Brain microvascular endothelial cell (primary cell): ENCODE results near the gene SDK1.

Experiments
- DNase-seq: peaks from one replicate; pipeline ENCODE4 v3.0.0-alpha.2; 2020
- H3K27ac ChIP-seq: fragments of 250-450 bp; sonication (Bioruptor Pico); 2 replicates; pipeline ENCODE4 v1.5.1; 2020; ENCODE audit warnings: mild to moderate bottlenecking, moderate library complexity
- H3K27me3 ChIP-seq: fragments of 250-450 bp; sonication (Bioruptor Pico); replicated peaks from 2 replicates; pipeline ENCODE4 v1.5.1; 2020; ENCODE audit warnings: mild to moderate bottlenecking
- H3K36me3 ChIP-seq: fragments of 250-450 bp; sonication (Bioruptor Pico); replicated peaks from 2 replicates; pipeline ENCODE4 v1.5.1; 2020; ENCODE audit warnings: mild to moderate bottlenecking
- H3K4me3 ChIP-seq: 2 replicates; pipeline ENCODE4 v1.5.1; 2011; ENCODE audit warnings: low read depth, mild to moderate bottlenecking, control low read depth, low read length, moderate library complexity
- CTCF ChIP-seq: IDR thresholded peaks from 2 replicates; pipeline ENCODE4 v1.5.1; 2011; ENCODE audit warnings: low read depth, mild to moderate bottlenecking, moderate library complexity, low read length, control low read depth, inconsistent platforms; ENCODE audit errors: missing control alignments
- in situ Hi-C: cut with HindIII; loops from 2 replicates; pipeline ENCODE4 v1.10.0; 2017; ENCODE audit warnings: low sequenced_read_pairs, low pct_ligation_motif_present

The SDK1 gene

GRCh38 chr7:3655635-3656034, 354.6 kb downstream of the SDK1 start:
- no peaks in the 10 kb centered on the region for H3K27me3 ChIP-seq
- in situ Hi-C loops: no loop called here
- H3K36me3 ChIP-seq: no peaks in the 10 kb centered on the region
- H3K4me3 ChIP-seq: no peak overlapping the region
- no peak for TF ChIP-seq CTCF
- no peak overlapping the region for H3K27ac ChIP-seq
- DNase-seq: no peak

- H3K36me3 ChIP-seq: no peaks in the 10 kb centered on the region
- no peak overlapping the region for H3K27ac ChIP-seq
- H3K27me3 ChIP-seq: no peaks in the 10 kb centered on the region
- H3K4me3 ChIP-seq: no peak overlapping the region
- TF ChIP-seq CTCF: no peak
- in situ Hi-C loops: no loop called here
- no peak for DNase-seq
These were observed 356.2 kb downstream of the SDK1 start for GRCh38 chr7:3657206-3657605.

GRCh38 chr7:3668743-3669142, 367.7 kb downstream of the SDK1 start:
- in situ Hi-C loops: no loop called here
- H3K27ac ChIP-seq: no peak overlapping the region
- TF ChIP-seq CTCF: no peak

GRCh38 chr7:3670898-3671297, 369.8 kb downstream of the SDK1 start:
- Histone ChIP-seq H3K27me3 (no peaks in the 10 kb centered on the region), H3K4me3 (no peak overlapping the region), H3K36me3 (no peaks in the 10 kb centered on the region), H3K27ac (no peak overlapping the region)
- in situ Hi-C loops: no loop called here
- no peak for TF ChIP-seq CTCF
- DNase-seq: no peak

More at GRCh38 chr7:3668743-3669142, 367.7 kb downstream of the SDK1 start:
- Histone ChIP-seq H3K36me3 (no peaks in the 10 kb centered on the region), H3K27me3 (no peaks in the 10 kb centered on the region), H3K4me3 (no peak overlapping the region)
- no peak for DNase-seq

- H3K4me3 ChIP-seq: no peak overlapping the region
- peak; percentile 12 for DNase-seq
- no peaks in the 10 kb centered on the region for H3K36me3 ChIP-seq
- no peaks in the 10 kb centered on the region for H3K27me3 ChIP-seq
- peak; percentile 69 for TF ChIP-seq CTCF
- in situ Hi-C loops: no loop called here
- H3K27ac ChIP-seq: no peak overlapping the region
These were observed 372.5 kb downstream of the SDK1 start for GRCh38 chr7:3673524-3673923.

- no peak overlapping the region for H3K27ac ChIP-seq
- H3K27me3 ChIP-seq: no peaks in the 10 kb centered on the region
- DNase-seq: no peak
- H3K36me3 ChIP-seq: no peaks in the 10 kb centered on the region
- no peak for TF ChIP-seq CTCF
- no peak overlapping the region for H3K4me3 ChIP-seq
- in situ Hi-C loops: no loop called here
These were observed 377.3 kb downstream of the SDK1 start for GRCh38 chr7:3678314-3678810.
